22Rv1 (cell line): ENCODE results near the gene STAM2.

Source experiments
- CTCF ChIP-seq: fragments of 450-650 bp; IDR thresholded peaks from 2 replicates; pipeline ENCODE4 v1.5.1; 2017; ENCODE audit warnings: mild to moderate bottlenecking
- ZFX ChIP-seq: fragments of 450-650 bp; IDR thresholded peaks from 2 replicates; pipeline ENCODE4 v1.6.1; 2017; ENCODE audit warnings: antibody characterized with exemption, borderline replicate concordance

DNA sequence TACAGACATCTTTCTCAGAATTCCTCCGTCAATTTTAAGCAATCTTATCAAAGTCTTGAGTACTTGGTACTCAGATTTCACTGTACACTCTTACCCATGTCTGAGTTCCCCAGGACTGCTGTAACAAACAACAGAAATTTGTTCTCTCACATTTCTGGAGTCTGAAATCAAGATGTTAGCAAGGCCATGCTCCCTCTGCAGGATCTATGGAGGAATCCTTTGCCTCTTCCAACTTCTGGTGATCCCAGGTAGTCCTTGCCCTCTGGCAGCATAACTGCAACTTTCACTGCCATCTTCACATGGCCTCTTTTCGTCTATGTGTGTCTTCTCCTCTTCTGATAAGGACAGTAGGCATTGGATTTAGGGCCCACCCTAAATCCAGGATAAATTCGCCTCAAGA lies 59.6 kb downstream of the STAM2 start:
- TF ChIP-seq CTCF (no peak), ZFX (no peak)
